GM10248 (cell line): ENCODE measurements around the gene SMIM41.

Source experiments
- CTCF ChIA-PET: fragments of 300-600 bp; sonication (Branson Sonifier 250); formaldehyde crosslinking; extraction: SDS; loops from one replicate; lab custom pipeline; 2021; ENCODE audit warnings: antibody characterized with exemption; lab: Yijun Ruan, JAX
- POLR2A ChIA-PET: fragments of 350-650 bp; sonication (Branson Sonifier 250); formaldehyde crosslinking; extraction: SDS; loops from one replicate; lab custom pipeline; 2020; ENCODE audit warnings: antibody characterized with exemption; lab: Yijun Ruan, JAX
- DNase-seq: peaks from one replicate; pipeline ENCODE4 v3.0.0; 2012; ENCODE audit errors: extremely low spot score
- TF ChIP-seq, protein P1 (sequence below): IDR thresholded peaks from 2 replicates; pipeline ENCODE4 v1.5.1; 2012; ENCODE audit warnings: mild to moderate bottlenecking, low read depth; ENCODE audit errors: extremely low read depth, missing control alignments, control extremely low read depth

The SMIM41 gene

DNA sequence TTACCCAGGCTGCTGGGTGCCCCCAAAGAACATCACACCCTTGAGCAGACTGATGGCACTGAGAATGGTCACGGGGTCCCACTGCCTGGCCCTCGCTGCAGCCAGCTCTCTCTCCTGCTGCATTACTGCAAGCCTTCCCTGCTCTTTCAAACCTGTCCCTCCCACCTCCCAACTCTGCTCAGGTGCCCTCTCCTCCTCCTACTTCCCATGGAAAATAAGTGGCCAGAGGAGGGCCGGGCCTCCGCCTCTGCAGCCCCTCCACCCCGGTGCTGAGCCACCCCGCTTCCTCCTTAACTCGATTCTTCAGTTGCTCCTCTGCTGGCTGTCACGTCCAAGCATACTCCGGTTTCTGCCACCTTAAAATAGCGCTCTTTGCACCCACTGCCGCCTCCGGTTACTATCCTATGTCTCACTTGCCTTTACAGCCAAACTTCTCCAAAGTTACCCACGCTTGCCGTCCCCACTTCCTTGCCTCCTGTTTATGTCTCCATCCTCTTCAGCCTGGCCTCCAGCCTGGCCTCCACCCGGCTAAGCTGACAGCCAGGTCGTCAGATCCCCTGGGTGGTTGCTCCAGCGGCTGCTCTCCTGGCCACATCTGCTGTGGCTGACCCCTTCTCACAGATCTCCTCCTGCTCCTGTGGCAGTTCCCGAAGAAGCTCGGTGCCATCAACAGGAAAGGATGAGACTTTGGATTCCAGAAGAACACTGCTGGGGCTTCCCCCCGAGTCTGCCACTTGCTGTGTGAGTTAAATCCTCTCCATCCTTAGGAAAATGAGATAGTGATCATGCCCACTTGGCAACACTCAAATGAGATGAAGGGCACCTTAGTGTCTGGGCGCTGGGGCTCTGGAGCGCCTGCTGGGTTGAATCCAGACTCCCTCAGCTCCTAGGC, 7.7 kb downstream of the SMIM41 start:
- CTCF ChIA-PET: interaction anchor here (1.6 to 42.5 kb wide), 5 partner anchors 16 to 94 kb away, joined by 6 to 1220 read pairs (median 15); partner anchors contain the start of gene ATG101
- TF ChIP-seq, protein P1, sequence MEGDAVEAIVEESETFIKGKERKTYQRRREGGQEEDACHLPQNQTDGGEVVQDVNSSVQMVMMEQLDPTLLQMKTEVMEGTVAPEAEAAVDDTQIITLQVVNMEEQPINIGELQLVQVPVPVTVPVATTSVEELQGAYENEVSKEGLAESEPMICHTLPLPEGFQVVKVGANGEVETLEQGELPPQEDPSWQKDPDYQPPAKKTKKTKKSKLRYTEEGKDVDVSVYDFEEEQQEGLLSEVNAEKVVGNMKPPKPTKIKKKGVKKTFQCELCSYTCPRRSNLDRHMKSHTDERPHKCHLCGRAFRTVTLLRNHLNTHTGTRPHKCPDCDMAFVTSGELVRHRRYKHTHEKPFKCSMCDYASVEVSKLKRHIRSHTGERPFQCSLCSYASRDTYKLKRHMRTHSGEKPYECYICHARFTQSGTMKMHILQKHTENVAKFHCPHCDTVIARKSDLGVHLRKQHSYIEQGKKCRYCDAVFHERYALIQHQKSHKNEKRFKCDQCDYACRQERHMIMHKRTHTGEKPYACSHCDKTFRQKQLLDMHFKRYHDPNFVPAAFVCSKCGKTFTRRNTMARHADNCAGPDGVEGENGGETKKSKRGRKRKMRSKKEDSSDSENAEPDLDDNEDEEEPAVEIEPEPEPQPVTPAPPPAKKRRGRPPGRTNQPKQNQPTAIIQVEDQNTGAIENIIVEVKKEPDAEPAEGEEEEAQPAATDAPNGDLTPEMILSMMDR: no peak

DNA sequence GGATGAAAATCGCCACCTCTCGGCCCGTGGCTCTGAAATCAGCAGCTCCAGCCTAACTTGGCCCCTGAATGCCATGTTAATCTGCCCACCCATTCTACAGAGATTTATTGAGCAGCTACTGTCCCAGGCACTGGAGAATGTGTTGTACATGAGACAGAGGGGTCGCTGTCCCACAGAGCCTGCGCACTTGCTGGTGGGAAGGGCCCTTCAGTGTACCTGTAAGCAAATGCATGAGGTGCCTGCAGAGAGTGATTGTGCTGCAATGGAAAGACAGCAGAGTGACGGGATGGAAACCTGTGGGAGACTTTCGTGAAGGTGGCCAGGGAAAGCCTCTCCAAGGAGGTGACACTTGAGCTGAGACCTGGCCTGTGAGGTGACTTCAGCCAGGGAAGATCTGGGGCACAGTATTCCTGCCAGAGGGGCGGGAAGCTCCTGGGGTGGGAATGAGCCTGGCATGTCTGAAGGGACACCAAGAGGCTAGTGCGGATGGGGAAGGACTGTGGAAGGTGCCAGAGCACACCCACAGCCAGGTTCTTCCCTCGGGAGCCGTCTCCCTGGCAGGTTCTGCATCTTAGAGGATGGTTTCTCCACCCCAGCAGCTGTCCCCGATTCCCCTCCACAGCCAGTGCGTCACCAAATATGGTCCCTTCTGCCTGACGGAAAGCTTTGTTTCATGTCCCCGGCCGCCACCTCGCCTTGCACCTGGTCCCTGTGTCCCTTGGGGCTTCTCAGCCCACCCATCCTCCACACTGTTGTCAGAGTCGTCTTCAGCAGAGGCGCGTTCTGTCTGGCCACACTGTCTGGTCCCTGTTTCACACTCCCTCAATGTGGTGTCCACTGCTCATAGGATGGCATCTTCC, 8.7 kb downstream of the SMIM41 start:
- ChIA-PET POLR2A (no interaction called here), CTCF (interaction anchor here (0.9 to 42.5 kb wide), 7 partner anchors 15 to 95 kb away, joined by 3 to 1220 read pairs (median 3); partner anchors contain the start of gene ATG101)
- TF ChIP-seq, protein P1: no peak
- peak; percentile 65 for DNase-seq

More for the DNA sequence above, 7.7 kb downstream of the SMIM41 start:
- peak; percentile 10 for DNase-seq
- POLR2A ChIA-PET: no interaction called here

DNA sequence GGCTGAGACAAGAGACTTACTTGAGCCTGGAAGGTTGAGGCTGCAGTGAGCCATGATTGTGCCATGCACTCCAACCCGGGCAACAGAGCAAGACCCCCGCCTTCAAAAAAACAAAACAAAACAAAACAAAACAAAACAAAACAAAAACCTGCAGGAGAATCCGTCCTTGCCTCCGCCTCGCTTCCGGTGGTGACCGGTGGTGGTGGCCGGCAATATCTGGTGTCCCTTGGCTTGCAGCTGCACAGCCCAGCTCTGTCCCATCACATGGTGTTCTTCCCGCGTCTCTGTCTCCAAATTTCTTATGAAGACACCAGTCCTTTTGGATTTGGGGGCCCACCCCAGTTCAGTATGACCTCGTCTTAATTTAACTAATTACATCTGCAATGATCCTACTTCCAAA, 10.0 kb downstream of the SMIM41 start:
- ChIA-PET CTCF (interaction anchor here (2.9 to 42.5 kb wide), 2 partner anchors 8 to 57 kb away, joined by 11 to 1220 read pairs; no protein-coding TSS in a partner anchor), POLR2A (no interaction called here)

DNA sequence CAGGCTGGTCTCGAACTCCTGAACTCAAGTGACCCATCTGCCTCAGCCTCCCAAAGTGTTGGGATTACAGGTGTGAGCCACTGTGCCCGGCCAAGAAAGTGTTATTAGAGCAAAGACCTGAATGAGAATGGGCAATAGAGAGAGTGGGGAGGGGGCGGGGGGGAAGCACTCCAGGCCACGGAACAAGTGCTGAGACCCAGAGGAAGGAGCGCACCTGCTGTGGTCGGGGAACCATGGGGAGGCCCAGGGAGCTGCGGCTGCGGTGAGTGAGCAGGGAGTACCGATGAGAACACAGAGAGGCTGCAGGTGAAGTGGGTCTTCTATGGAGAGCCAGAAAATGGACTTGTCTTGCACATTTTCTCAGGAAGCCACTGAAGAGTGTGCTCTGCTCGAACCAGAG, 10.8 kb downstream of the SMIM41 start:
- TF ChIP-seq, protein P1: no peak
- ChIA-PET POLR2A (no interaction called here), CTCF (interaction anchor here (1.5 to 42.5 kb wide), 3 partner anchors 9 to 58 kb away, joined by 3 to 1220 read pairs (median 11); no protein-coding TSS in a partner anchor)
- peak; percentile 11 for DNase-seq

More for the DNA sequence above, 10.0 kb downstream of the SMIM41 start:
- no peak for DNase-seq
- TF ChIP-seq, protein P1: no peak

DNA sequence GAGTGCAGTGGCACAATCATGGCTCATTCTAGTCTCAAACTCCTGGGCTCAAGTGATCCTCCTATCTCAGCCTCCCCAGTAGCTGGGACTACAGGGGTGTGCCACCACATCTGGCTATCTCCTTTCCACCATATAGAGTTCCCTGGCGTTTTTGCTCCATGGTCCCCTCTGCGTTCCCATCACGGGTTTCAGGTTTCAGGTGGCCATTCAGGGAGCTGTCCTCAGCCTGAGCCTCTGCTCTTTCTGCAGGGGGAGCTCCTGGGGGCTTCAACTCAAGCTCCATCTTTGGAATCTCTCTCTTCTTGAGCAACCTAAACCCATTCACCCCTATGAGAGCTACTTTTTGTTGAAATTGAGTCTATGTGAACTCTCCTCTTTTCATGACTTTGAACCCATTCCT, 11.6 kb downstream of the SMIM41 start:
- POLR2A ChIA-PET: no interaction called here
- no peak for DNase-seq
- CTCF ChIA-PET: interaction anchor here (0.8 to 42.5 kb wide), 5 partner anchors 8 to 58 kb away, joined by 3 to 1220 read pairs (median 4); no protein-coding TSS in a partner anchor
- TF ChIP-seq, protein P1: no peak

DNA sequence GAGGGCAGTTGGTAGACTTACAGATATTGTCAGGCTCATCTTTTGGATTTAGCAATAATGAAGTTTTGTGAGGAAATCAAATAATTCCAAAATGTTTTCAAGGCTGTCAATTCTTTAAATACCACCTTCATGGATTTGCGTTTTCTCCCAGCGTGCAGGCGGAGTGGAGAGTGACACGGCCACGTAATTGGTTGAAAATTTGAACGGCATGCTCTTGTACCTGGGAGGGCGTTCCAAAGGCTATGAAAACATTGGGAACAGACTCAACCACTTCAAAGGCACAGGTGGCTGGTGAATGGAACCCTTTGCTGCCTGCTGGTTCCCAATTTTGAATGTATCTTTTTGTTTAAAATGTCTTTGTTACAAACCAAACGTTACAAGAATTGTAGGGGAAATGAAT, 12.4 kb downstream of the SMIM41 start:
- ChIA-PET CTCF (interaction anchor here (2.9 to 42.5 kb wide), 2 partner anchors 11 to 59 kb away, joined by 11 to 1220 read pairs; no protein-coding TSS in a partner anchor), POLR2A (no interaction called here)

More for the DNA sequence above, 12.4 kb downstream of the SMIM41 start:
- TF ChIP-seq, protein P1: no peak
- no peak for DNase-seq
